ENCODE results near the gene SNX27.

DNA sequence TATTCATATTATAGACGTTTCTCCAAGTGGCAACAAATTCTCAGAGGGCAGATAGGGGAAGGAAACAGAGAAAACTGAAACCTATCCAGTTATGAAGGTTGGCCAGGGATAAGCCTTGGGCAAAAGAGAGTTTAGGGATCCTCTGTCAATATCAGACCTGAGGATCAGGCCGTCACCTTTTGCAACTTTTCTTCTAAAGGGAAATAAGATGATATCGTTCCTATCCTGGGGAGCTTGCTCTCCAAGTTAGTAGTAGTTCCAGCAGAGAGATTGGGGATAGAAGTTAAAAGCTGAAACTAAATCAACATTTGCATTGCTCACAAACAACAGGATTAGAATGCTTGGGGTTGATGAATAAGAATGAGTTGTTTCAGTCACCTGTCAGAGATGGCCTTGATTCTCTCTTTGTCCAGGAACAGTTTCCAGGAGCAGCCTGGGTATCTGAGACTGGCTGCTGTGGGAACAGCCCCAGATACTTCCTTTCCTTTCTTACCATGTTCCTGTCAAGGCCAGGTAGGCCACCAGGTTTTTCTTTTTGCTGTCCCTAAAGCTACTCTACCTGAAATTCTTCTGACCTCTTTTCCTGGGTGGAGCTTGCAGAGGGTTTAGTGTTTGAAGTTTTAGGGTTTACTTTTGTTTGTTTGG, 112.0 kb downstream of the SNX27 start:
- TF ChIP-seq POLR2A (IDR thresholded peaks at IDR 0.05; ENCODE audit: low read depth, low read length) (no peak), EZH2 (IDR thresholded peaks at IDR 0.05; ENCODE audit: borderline replicate concordance, low read depth, low read length, severe bottlenecking) (no peak), GATA2 (IDR thresholded peaks at IDR 0.05; ENCODE audit: insufficient read depth, insufficient read length, low read depth, low read length) (no peak)
- TF ChIP-seq, protein P1, sequence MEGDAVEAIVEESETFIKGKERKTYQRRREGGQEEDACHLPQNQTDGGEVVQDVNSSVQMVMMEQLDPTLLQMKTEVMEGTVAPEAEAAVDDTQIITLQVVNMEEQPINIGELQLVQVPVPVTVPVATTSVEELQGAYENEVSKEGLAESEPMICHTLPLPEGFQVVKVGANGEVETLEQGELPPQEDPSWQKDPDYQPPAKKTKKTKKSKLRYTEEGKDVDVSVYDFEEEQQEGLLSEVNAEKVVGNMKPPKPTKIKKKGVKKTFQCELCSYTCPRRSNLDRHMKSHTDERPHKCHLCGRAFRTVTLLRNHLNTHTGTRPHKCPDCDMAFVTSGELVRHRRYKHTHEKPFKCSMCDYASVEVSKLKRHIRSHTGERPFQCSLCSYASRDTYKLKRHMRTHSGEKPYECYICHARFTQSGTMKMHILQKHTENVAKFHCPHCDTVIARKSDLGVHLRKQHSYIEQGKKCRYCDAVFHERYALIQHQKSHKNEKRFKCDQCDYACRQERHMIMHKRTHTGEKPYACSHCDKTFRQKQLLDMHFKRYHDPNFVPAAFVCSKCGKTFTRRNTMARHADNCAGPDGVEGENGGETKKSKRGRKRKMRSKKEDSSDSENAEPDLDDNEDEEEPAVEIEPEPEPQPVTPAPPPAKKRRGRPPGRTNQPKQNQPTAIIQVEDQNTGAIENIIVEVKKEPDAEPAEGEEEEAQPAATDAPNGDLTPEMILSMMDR (IDR thresholded peaks at IDR 0.05; ENCODE audit: extremely low read depth in 1 of 2, insufficient read depth in 1 of 2, low read depth in 1 of 2, low read length in 2 of 2), result no peak

Data from endothelial cell of umbilical vein (primary cell).